GM12878 (cell line): ENCODE results near the gene FBXO4. TPM values are rescaled to one million over a fixed set of nuclear protein-coding genes. Genes with fewer than 3 reads are reported as not detected.

Experiments used
- ATAC-seq: fragments of 200-7000 bp; cut with Tn5 transposase; 3 replicates; pipeline ENCODE4 v1.9.1; 2020; ENCODE audit warnings: mild to moderate bottlenecking, moderate library complexity
- BruUV-seq: library from RNA; stranded (reverse); fragments of 400-500 nt; replicated peaks from 2 replicates; lab custom pipeline; 2021; lab: Mats Ljungman, UMichigan
- CTCF ChIA-PET: fragments of 300-600 bp; sonication (Branson Sonifier 250); formaldehyde crosslinking; extraction: SDS; loops from one replicate; lab custom pipeline; 2021; ENCODE audit warnings: inconsistent platforms; lab: Yijun Ruan, JAX
- POLR2A ChIA-PET: fragments of 350-600 bp; formaldehyde crosslinking; extraction: SDS; loops from one replicate; lab custom pipeline; 2021; ENCODE audit warnings: inconsistent platforms; lab: Charles Lee
- RAD21 ChIA-PET: fragments of 300-600 bp; sonication (Branson Sonifier 250); formaldehyde crosslinking; loops from one replicate; lab custom pipeline; 2023; ENCODE audit warnings: antibody characterized with exemption; ENCODE audit not compliant: unreplicated experiment; lab: Charles Lee
- SMC1A ChIA-PET: fragments of 300-600 bp; sonication (Branson Sonifier 250); formaldehyde crosslinking; loops from one replicate; lab custom pipeline; 2023; ENCODE audit not compliant: unreplicated experiment, uncharacterized antibody; lab: Charles Lee
- DNase-seq: peaks from one replicate; pipeline ENCODE4 v3.0.0-alpha.2; 2011; ENCODE audit warnings: low read depth, low spot score
- FAIRE-seq: peaks from 3 replicates; lab custom pipeline; 2011; peaks lifted over from hg19 to GRCh38; lab: Jason Lieb, UNC
- H2AFZ ChIP-seq: 2 replicates; pipeline ENCODE4 v1.6.0; 2011; ENCODE audit warnings: low read depth, low read length, control low read depth; ENCODE audit not compliant: control insufficient read depth
- H3K27ac ChIP-seq: 2 replicates; pipeline ENCODE4 v1.5.1; 2011; ENCODE audit warnings: control low read depth; ENCODE audit not compliant: control insufficient read depth, insufficient read depth
- H3K27me3 ChIP-seq, 2 experiments: replicated peaks in 1 of 2; 2 replicates each; pipeline versions ENCODE4 v1.6.0 to v1.6.1; 2011; ENCODE audit warnings: low read length in 1 of 2; ENCODE audit not compliant: control insufficient read depth in 2 of 2, insufficient read depth in 2 of 2
- H3K36me3 ChIP-seq, 2 experiments: 2 replicates each; pipeline ENCODE4 v1.5.1; 2011; ENCODE audit warnings: low read length in 1 of 2; ENCODE audit not compliant: control insufficient read depth in 2 of 2, insufficient read depth in 2 of 2
- H3K4me1 ChIP-seq: 2 replicates; pipeline ENCODE4 v1.6.1; 2011; ENCODE audit warnings: mild to moderate bottlenecking, low read length, moderate library complexity, mixed read lengths; ENCODE audit not compliant: control insufficient read depth, insufficient read depth
- H3K4me2 ChIP-seq: 2 replicates; pipeline ENCODE4 v1.6.0; 2011; ENCODE audit warnings: control low read depth; ENCODE audit not compliant: control insufficient read depth, insufficient read depth
- H3K4me3 ChIP-seq: fragments of 200-600 bp; sonication (generic); 2 replicates; pipeline ENCODE4 v1.5.1; 2016
- H3K79me2 ChIP-seq: 2 replicates; pipeline ENCODE4 v1.6.0; 2011; ENCODE audit warnings: low read length; ENCODE audit not compliant: control insufficient read depth, insufficient read depth
- H3K9ac ChIP-seq: 2 replicates; pipeline ENCODE4 v1.8.0; 2011; ENCODE audit warnings: low read length, control low read depth, mixed read lengths; ENCODE audit not compliant: control insufficient read depth, insufficient read depth
- H3K9me3 ChIP-seq: replicated peaks from 3 replicates; pipeline ENCODE4 v1.5.1; 2011; ENCODE audit warnings: mild to moderate bottlenecking, low read length; ENCODE audit not compliant: control insufficient read depth, insufficient read depth
- H4K20me1 ChIP-seq: 2 replicates; pipeline ENCODE4 v1.6.0; 2011; ENCODE audit not compliant: control insufficient read depth, insufficient read depth
- CHD2 ChIP-seq: IDR thresholded peaks from 2 replicates; pipeline ENCODE4 v1.6.1; 2011; ENCODE audit warnings: low read depth, low read length, improper control_type of control experiment, borderline replicate concordance
- GABPA ChIP-seq: IDR thresholded peaks from 2 replicates; pipeline ENCODE4 v1.6.1; 2014; ENCODE audit warnings: antibody characterized with exemption, low read depth, mild to moderate bottlenecking, inconsistent platforms
- RAD21 ChIP-seq: IDR thresholded peaks from 2 replicates; pipeline ENCODE4 v1.6.1; 2011; ENCODE audit warnings: mild to moderate bottlenecking, low read depth, low read length, moderate library complexity; ENCODE audit not compliant: insufficient read depth
- STAT3 ChIP-seq: IDR thresholded peaks from 2 replicates; pipeline ENCODE4 v1.6.1; 2011; ENCODE audit warnings: low read depth, low read length, improper control_type of control experiment
- TCF7 ChIP-seq: IDR thresholded peaks from 2 replicates; pipeline ENCODE4 v1.6.1; 2014; ENCODE audit warnings: antibody characterized with exemption, borderline replicate concordance
- ZSCAN29 ChIP-seq: fragments of 450-650 bp; IDR thresholded peaks from 2 replicates; pipeline ENCODE4 v1.6.1; 2017; ENCODE audit warnings: mild to moderate bottlenecking, moderate library complexity
- WGBS: methylation state at CpG from one replicate; pipeline ENCODE4 v1.1.6; 2016; ENCODE audit warnings: low lambda C conversion rate; ENCODE audit not compliant: insufficient replicate concordance, insufficient coverage; ENCODE audit errors: missing lambda C conversion rate; 5-methylcytosine and 5-hydroxymethylcytosine counted together
- in situ Hi-C: fragments of 300-500 bp; cut with MboI; formaldehyde crosslinking; loops from 9 replicates; pipeline ENCODE4 v1.14.3; 2018; ENCODE audit warnings: mixed read lengths
- intact Hi-C: fragments of 100-400 bp; cut with micrococcal nuclease; formaldehyde crosslinking; loops from one replicate; pipeline ENCODE4 v1.14.2; 2022; ENCODE audit not compliant: unreplicated experiment
- polyA plus RNA-seq, 11 experiments: library from polyadenylated mRNA; depleted of rRNA in 4 of 11; unstranded in 6 of 11; stranded (reverse) in 5 of 11; fragments of >200 nt; fragmentation: Nextera tagmentation in 4 of 11; fragmentation: Illumina TruSeq in 1 of 11; extraction: Ambion mirVana in 4 of 11; extraction: Trizol in 1 of 11; gene quantifications; 1 replicate in 1 of 11; 2 replicates in 10 of 11; pipeline versions ENCODE4 v1.2.1 to v1.2.3, GENCODE V29; 2011 to 2016; ENCODE audit warnings: inconsistent platforms in 2 of 11, missing spikeins in 2 of 11, low read depth in 1 of 11
- total RNA-seq, 4 experiments: library from RNA; depleted of rRNA in 3 of 4; stranded (reverse); fragments of >200 nt in 3 of 4; fragmentation: Illumina TruSeq in 1 of 4; extraction: Trizol in 1 of 4; gene quantifications; 2 replicates each; pipeline versions ENCODE4 v1.2.1 to v1.2.3, GENCODE V29; 2013 to 2021
- TF ChIP-seq, protein P1 (sequence below): fragments of 450-650 bp; IDR thresholded peaks from 2 replicates; pipeline ENCODE4 v1.6.1; 2017; ENCODE audit warnings: mild to moderate bottlenecking, moderate library complexity

Gene FBXO4
- total and polyA plus RNA-seq, 10 of the 15 experiments (the other 5 are each of a cell fraction or from before 2014, with no cell fraction given), result 7.2 to 30.5 (median 19.6) TPM

DNA sequence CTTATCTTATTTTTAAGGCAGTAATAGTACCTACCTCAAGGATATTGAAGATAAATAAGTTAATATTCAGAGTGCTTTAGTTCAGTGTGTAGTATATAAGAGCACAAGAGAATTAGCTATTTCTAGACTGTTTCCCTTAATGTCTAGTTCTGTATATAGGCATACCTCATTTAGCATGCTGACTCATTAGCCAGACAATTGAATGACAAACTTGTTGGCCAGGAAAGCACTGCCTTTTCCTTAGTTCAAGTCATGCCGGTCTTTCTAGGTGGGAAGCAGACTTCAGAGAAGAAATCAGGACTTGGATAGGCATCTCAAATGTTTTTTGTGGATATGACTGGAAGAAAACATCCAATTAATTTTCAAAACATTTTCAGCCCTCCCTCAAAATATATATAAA is 3.2 kb upstream of the FBXO4 start:
- H2AFZ ChIP-seq, result no peak overlapping the region
- CTCF ChIA-PET, result interaction anchor here (0.8 to 1.5 kb wide), 2 partner anchors 11 to 18 kb away, joined by 3 to 4 read pairs; partner anchors contain the start of gene RIMOC1

More for the DNA sequence above, 3.2 kb upstream of the FBXO4 start:
- Histone ChIP-seq H3K9ac (no peak overlapping the region), H3K27ac (no peak overlapping the region; the same call in 1 of the 2 replicates), H3K27me3 (no peaks in the 10 kb centered on the region), H3K79me2 (peaks cover 4% of the 10 kb centered on the region), H3K9me3 (no peaks in the 10 kb centered on the region), H4K20me1 (no peaks in the 10 kb centered on the region), H3K4me1 (peaks cover 31% of the 10 kb centered on the region), H3K36me3 (peaks cover 0 to 3% of the 10 kb centered on the region in 2 experiments; a peak in 2 of 4 replicates), H3K4me3 (no peak overlapping the region), H3K4me2 (no peak overlapping the region)
- no TSS peak for BruUV-seq
- SMC1A ChIA-PET, result interaction anchor here (0.7 to 1.8 kb wide), 2 partner anchors 12 to 44 kb away, joined by 3 to 7 read pairs; no protein-coding TSS in a partner anchor
- POLR2A ChIA-PET, result interaction anchor here (1.2 to 2.0 kb wide), 2 partner anchors 18 to 45 kb away, joined by 3 to 11 read pairs; partner anchors contain the start of gene RIMOC1
- DNase-seq, result no peak
- FAIRE-seq, result no peak
- no peak for ATAC-seq
- 90% methylated on average over 1 of the region's 1 CpG for WGBS
- RAD21 ChIA-PET, result interaction anchor here (1.5 kb wide), 1 partner anchor 65 kb away, joined by 7 read pairs; no protein-coding TSS in a partner anchor
- TF ChIP-seq RAD21 (no peak), TCF7 (no peak), GABPA (no peak), STAT3 (no peak), ZSCAN29 (no peak), CHD2 (no peak)
- TF ChIP-seq, protein P1, sequence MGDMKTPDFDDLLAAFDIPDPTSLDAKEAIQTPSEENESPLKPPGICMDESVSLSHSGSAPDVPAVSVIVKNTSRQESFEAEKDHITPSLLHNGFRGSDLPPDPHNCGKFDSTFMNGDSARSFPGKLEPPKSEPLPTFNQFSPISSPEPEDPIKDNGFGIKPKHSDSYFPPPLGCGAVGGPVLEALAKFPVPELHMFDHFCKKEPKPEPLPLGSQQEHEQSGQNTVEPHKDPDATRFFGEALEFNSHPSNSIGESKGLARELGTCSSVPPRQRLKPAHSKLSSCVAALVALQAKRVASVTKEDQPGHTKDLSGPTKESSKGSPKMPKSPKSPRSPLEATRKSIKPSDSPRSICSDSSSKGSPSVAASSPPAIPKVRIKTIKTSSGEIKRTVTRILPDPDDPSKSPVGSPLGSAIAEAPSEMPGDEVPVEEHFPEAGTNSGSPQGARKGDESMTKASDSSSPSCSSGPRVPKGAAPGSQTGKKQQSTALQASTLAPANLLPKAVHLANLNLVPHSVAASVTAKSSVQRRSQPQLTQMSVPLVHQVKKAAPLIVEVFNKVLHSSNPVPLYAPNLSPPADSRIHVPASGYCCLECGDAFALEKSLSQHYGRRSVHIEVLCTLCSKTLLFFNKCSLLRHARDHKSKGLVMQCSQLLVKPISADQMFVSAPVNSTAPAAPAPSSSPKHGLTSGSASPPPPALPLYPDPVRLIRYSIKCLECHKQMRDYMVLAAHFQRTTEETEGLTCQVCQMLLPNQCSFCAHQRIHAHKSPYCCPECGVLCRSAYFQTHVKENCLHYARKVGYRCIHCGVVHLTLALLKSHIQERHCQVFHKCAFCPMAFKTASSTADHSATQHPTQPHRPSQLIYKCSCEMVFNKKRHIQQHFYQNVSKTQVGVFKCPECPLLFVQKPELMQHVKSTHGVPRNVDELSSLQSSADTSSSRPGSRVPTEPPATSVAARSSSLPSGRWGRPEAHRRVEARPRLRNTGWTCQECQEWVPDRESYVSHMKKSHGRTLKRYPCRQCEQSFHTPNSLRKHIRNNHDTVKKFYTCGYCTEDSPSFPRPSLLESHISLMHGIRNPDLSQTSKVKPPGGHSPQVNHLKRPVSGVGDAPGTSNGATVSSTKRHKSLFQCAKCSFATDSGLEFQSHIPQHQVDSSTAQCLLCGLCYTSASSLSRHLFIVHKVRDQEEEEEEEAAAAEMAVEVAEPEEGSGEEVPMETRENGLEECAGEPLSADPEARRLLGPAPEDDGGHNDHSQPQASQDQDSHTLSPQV, result no peak
- intact Hi-C loops (loop anchor here (10.0 kb wide), 1 partner anchor 1683 kb away; the partner anchor contains the start of gene NNT), in situ Hi-C loops (loop anchor here (25.0 kb wide), 1 partner anchor 1690 kb away; the partner anchor contains the start of gene NNT)
